SK-N-SH (cell line): ENCODE data around the gene TSEN2. TPM values are rescaled to one million over a fixed set of nuclear protein-coding genes. Genes with fewer than 3 reads are reported as not detected.

ENCODE experiments used
- CTCF ChIA-PET: fragments of 300-600, 350-600 bp; formaldehyde crosslinking; extraction: SDS; loops from one replicate; lab custom pipeline; 2021; lab: Yijun Ruan, JAX
- POLR2A ChIA-PET: fragments of 350-600 bp; sonication (Branson Sonifier 250); formaldehyde crosslinking; extraction: SDS; loops from one replicate; lab custom pipeline; 2020; ENCODE audit warnings: antibody characterized with exemption, inconsistent platforms; lab: Yijun Ruan, JAX
- DNase-seq: peaks from one replicate; pipeline ENCODE4 v3.0.0; 2012
- H2AFZ ChIP-seq: fragments of 200-600 bp; sonication (generic); 2 replicates; pipeline ENCODE4 v1.8.1; 2016; ENCODE audit warnings: antibody characterized with exemption, mild to moderate bottlenecking, low read depth
- H3F3A ChIP-seq: fragments of 200-600 bp; sonication (generic); replicated peaks from 2 replicates; pipeline ENCODE3; 2016; ENCODE audit warnings: antibody characterized with exemption, mild to moderate bottlenecking; ENCODE audit not compliant: insufficient read depth
- H3K27ac ChIP-seq, 2 experiments: fragments of 200-500 bp in 1 of 2; fragments of 200-600 bp in 1 of 2; sonication (Bioruptor generic) in 1 of 2; sonication (generic), shearing (Covaris generic) in 1 of 2; 2 replicates each; pipeline versions ENCODE4 v1.5.1 to v1.6.1; 2014 to 2016; ENCODE audit warnings: low read depth in 2 of 2, inconsistent platforms in 1 of 2, low read length in 1 of 2, mild to moderate bottlenecking in 1 of 2, mixed read lengths in 1 of 2
- H3K27me3 ChIP-seq: fragments of 200-600 bp; sonication (generic), shearing (Covaris generic); 2 replicates; pipeline ENCODE4 v1.6.1; 2016; ENCODE audit warnings: mixed run types; ENCODE audit not compliant: insufficient read depth
- H3K36me3 ChIP-seq, 2 experiments: fragments of 200-500 bp in 1 of 2; fragments of 200-600 bp in 1 of 2; sonication (Bioruptor generic) in 1 of 2; sonication (generic) in 1 of 2; replicated peaks in 1 of 2; 2 replicates each; pipeline versions ENCODE3 to v1.5.1; 2014 to 2016; ENCODE audit warnings: low read length in 1 of 2, mild to moderate bottlenecking in 1 of 2; ENCODE audit not compliant: insufficient read depth in 2 of 2, control insufficient read depth in 1 of 2
- H3K4me1 ChIP-seq, 2 experiments: fragments of 200-500 bp in 1 of 2; fragments of 200-600 bp in 1 of 2; sonication (Bioruptor generic) in 1 of 2; sonication (generic), shearing (Covaris generic) in 1 of 2; 2 replicates each; pipeline versions ENCODE4 v1.5.1 to v1.6.1; 2014 to 2016; ENCODE audit warnings: low read depth in 1 of 2, low read length in 1 of 2, mixed run types in 1 of 2; ENCODE audit not compliant: insufficient read depth in 2 of 2, control insufficient read depth in 1 of 2
- H3K4me2 ChIP-seq: fragments of 200-600 bp; sonication (generic), shearing (Covaris generic); 2 replicates; pipeline ENCODE4 v1.6.1; 2017; ENCODE audit warnings: mixed run types
- H3K4me3 ChIP-seq, 2 experiments: fragments of 200-500 bp in 1 of 2; fragments of 200-600 bp in 1 of 2; sonication (Bioruptor generic) in 1 of 2; sonication (generic), shearing (Covaris generic) in 1 of 2; 2 replicates each; pipeline versions ENCODE4 v1.5.1 to v1.8.1; 2014 to 2016; ENCODE audit warnings: low read depth in 2 of 2, inconsistent platforms in 1 of 2, low read length in 1 of 2, mild to moderate bottlenecking in 1 of 2, mixed read lengths in 1 of 2, moderate library complexity in 1 of 2
- H3K79me2 ChIP-seq: fragments of 200-600 bp; sonication (generic); 2 replicates; pipeline ENCODE4 v1.8.1; 2017; ENCODE audit warnings: mild to moderate bottlenecking; ENCODE audit not compliant: insufficient read depth
- H3K9ac ChIP-seq: fragments of 200-600 bp; sonication (generic); 2 replicates; pipeline ENCODE4 v1.6.1; 2017; ENCODE audit warnings: mixed run types
- H3K9me2 ChIP-seq: fragments of 200-600 bp; sonication (generic); 2 replicates; pipeline ENCODE4 v1.6.1; 2017; ENCODE audit warnings: mixed run types
- H3K9me3 ChIP-seq: fragments of 200-600 bp; sonication (generic); 2 replicates; pipeline ENCODE4 v1.6.1; 2017; ENCODE audit warnings: mixed run types, mild to moderate bottlenecking, moderate library complexity
- H4K20me1 ChIP-seq: fragments of 200-600 bp; sonication (generic); 2 replicates; pipeline ENCODE4 v1.6.1; 2017; ENCODE audit warnings: mild to moderate bottlenecking, mixed run types; ENCODE audit not compliant: insufficient read depth
- CHD2 ChIP-seq: fragments of 150-350 bp; IDR thresholded peaks from 2 replicates; pipeline ENCODE4 v1.6.1; 2018; ENCODE audit warnings: low read length; ENCODE audit not compliant: partially characterized antibody
- FOSL2 ChIP-seq: IDR thresholded peaks from 2 replicates; pipeline ENCODE4 v1.4.0; 2012; ENCODE audit warnings: low read depth, mild to moderate bottlenecking, moderate library complexity, borderline replicate concordance
- MAX ChIP-seq: IDR thresholded peaks from 2 replicates; pipeline ENCODE4 v1.4.0; 2012; ENCODE audit warnings: low read depth
- POLR2AphosphoS5 ChIP-seq: IDR thresholded peaks from 2 replicates; pipeline ENCODE4 v1.6.1; 2012; ENCODE audit warnings: low read depth, low read length
- RCOR1 ChIP-seq: fragments of 150-350 bp; IDR thresholded peaks from 2 replicates; pipeline ENCODE4 v1.6.1; 2017; ENCODE audit warnings: antibody characterized with exemption, low read length
- REST ChIP-seq: IDR thresholded peaks from 2 replicates; pipeline ENCODE4 v1.6.1; 2012; ENCODE audit warnings: mild to moderate bottlenecking, low read depth, low read length, moderate library complexity
- RXRA ChIP-seq: IDR thresholded peaks from 2 replicates; pipeline ENCODE4 v1.4.0; 2012; ENCODE audit warnings: low read depth, mild to moderate bottlenecking, borderline replicate concordance
- SMC3 ChIP-seq: IDR thresholded peaks from 2 replicates; pipeline ENCODE4 v1.6.1; 2012; ENCODE audit warnings: low read depth, low read length, improper control_type of control experiment
- TCF12 ChIP-seq: IDR thresholded peaks from 2 replicates; pipeline ENCODE4 v1.4.0; 2012
- YY1 ChIP-seq: IDR thresholded peaks from 2 replicates; pipeline ENCODE4 v1.4.0; 2012; ENCODE audit warnings: low read depth, mild to moderate bottlenecking
- WGBS: methylation state at CpG from one replicate; pipeline ENCODE4 v1.1.6; 2017; ENCODE audit warnings: low lambda C conversion rate; 5-methylcytosine and 5-hydroxymethylcytosine counted together
- polyA plus RNA-seq, 3 experiments: library from polyadenylated mRNA; depleted of rRNA; stranded (reverse); fragments of >200 nt; gene quantifications; 2 replicates each; pipeline ENCODE4 v1.2.3, GENCODE V29; 2012
- TF ChIP-seq, protein P1 (sequence below): IDR thresholded peaks from 2 replicates; pipeline ENCODE4 v1.4.0; 2012; ENCODE audit warnings: low read depth, borderline replicate concordance

The TSEN2 gene
- polyA plus RNA-seq, 1 of the 3 experiments (the other 2 are of a cell fraction): 13.0 TPM

DNA sequence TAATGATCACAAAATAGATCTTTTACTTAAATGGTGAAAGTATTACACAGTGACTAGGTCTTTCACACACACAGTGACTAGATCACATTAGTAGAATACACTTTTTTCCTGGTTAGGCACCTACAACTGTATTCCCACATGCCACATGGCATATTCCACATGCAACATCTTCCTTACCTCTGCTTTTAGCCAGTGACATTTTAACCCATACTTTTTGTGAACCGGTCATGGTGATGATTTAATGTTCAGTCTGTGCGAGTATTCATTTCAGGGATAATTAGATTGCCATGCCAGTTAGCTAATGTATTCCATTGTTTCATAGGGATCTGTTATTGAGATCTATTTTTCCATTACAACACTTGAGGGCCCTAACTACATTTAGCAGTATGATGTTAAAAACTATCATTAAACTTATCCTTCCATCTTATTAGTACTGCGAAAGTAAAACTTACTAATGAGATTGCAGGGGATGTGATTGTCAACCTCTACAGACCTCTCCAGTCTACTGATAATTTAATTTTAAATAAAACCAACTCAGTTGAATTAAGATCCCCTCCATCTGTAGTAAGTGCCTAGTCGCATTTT is 28.3 kb downstream of the TSEN2 start (continued):
- TF ChIP-seq REST (no peak), MAX (no peak)

DNA sequence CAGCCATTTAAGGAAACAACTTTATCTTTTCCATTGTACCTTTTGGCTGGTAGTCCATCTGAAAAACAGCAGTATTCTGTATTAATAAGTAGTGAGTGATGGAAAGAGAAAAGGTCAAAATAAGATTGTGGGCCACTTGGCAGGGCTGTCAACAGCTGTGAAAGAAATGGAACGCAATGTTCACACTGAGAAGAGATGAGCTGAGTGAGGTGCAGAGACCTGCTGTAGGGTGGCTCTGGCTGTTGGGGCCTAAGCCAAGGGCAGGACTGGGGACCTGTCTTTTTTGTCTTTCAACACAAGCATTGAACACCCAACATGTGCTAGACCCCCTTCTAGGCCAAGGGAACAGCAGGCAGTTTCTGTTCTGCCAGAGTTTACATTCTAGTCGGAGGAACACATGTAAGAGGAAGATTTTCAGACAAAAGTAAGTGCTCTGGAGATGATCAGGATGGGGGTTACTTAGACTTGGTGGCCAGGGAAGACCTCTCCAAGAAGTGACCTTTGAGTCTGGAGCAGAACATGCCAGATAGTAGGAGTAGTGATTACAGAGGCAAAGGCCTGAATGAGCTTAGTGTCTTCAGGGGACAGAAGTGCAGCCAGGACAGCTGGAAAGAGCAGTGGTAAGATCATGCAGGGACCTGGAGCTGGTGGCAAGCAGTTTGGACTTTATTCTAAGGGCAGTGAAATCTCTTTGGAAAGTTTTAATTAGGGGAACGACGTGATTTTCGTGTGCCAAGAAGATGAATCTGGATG is 29.6 kb downstream of the TSEN2 start:
- DNase-seq: no peak
- Histone ChIP-seq H3K9ac (no peak overlapping the region), H4K20me1 (no peaks in the 10 kb centered on the region), H3K4me1 (peaks cover under 1 to 22% of the 10 kb centered on the region in 2 experiments; a peak in 3 of 4 replicates), H3K4me3 (no peak overlapping the region), H3K27me3 (no peaks in the 10 kb centered on the region), H3K79me2 (no peaks in the 10 kb centered on the region), H3F3A (peaks cover 4% of the 10 kb centered on the region), H3K4me2 (no peak overlapping the region), H3K27ac (peak overlapping the region in 1 of 2 experiments; percentile 36; a peak in 1 of 4 replicates), H3K9me3 (no peaks in the 10 kb centered on the region), H3K9me2 (no peaks in the 10 kb centered on the region), H2AFZ (no peak overlapping the region), H3K36me3 (peaks cover 0 to 10% of the 10 kb centered on the region in 2 experiments)
- no peak for TF ChIP-seq TCF12
- TF ChIP-seq POLR2AphosphoS5: no peak
- TF ChIP-seq YY1: no peak
- no peak for TF ChIP-seq MAX
- no peak for TF ChIP-seq SMC3
- no peak for TF ChIP-seq CHD2
- TF ChIP-seq RCOR1: no peak
- no peak for TF ChIP-seq RXRA
- TF ChIP-seq FOSL2: no peak
- TF ChIP-seq, protein P1, sequence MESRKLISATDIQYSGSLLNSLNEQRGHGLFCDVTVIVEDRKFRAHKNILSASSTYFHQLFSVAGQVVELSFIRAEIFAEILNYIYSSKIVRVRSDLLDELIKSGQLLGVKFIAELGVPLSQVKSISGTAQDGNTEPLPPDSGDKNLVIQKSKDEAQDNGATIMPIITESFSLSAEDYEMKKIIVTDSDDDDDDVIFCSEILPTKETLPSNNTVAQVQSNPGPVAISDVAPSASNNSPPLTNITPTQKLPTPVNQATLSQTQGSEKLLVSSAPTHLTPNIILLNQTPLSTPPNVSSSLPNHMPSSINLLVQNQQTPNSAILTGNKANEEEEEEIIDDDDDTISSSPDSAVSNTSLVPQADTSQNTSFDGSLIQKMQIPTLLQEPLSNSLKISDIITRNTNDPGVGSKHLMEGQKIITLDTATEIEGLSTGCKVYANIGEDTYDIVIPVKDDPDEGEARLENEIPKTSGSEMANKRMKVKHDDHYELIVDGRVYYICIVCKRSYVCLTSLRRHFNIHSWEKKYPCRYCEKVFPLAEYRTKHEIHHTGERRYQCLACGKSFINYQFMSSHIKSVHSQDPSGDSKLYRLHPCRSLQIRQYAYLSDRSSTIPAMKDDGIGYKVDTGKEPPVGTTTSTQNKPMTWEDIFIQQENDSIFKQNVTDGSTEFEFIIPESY: no peak
- POLR2A ChIA-PET: no interaction called here
- WGBS: 95% methylated on average over 5 of the region's 5 CpGs
- CTCF ChIA-PET: interaction anchor here (1.2 kb wide), 1 partner anchor 15 kb away, joined by 3 read pairs; no protein-coding TSS in a partner anchor
